Measurements from ENCODE around the gene MRPL32.

DNA sequence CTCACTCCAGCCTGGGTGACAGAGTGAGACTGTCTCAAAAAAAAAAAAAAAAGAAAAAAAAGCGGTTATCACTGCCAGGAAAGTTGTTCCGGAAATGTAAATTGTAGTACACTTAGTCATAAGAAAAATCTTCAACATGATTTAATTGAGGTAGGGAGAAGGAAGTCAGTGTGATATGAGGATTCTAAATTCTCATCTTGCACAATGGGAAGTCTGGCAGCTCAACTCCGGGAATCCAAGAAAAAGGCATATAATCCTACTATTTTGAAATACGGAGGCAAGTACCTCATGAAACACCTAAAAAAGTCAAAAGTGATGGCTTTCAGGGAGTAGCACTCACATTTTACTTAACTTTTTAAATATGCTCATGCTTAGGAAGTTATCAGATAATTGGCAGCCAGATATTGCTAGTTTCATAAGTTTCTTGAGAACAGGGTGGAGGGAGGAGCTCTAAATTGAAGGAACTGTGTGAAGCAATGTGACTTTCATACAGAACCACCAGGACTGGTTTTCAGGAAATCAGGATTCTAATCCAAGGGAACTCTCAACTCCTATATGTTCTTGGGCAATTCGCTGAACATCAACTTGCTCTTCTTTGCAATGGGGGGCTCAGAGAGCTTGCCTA lies 17.6 kb upstream of the MRPL32 start:
- TF ChIP-seq POLR2A (IDR thresholded peaks at IDR 0.05), result no peak
- TF ChIP-seq, protein P1, sequence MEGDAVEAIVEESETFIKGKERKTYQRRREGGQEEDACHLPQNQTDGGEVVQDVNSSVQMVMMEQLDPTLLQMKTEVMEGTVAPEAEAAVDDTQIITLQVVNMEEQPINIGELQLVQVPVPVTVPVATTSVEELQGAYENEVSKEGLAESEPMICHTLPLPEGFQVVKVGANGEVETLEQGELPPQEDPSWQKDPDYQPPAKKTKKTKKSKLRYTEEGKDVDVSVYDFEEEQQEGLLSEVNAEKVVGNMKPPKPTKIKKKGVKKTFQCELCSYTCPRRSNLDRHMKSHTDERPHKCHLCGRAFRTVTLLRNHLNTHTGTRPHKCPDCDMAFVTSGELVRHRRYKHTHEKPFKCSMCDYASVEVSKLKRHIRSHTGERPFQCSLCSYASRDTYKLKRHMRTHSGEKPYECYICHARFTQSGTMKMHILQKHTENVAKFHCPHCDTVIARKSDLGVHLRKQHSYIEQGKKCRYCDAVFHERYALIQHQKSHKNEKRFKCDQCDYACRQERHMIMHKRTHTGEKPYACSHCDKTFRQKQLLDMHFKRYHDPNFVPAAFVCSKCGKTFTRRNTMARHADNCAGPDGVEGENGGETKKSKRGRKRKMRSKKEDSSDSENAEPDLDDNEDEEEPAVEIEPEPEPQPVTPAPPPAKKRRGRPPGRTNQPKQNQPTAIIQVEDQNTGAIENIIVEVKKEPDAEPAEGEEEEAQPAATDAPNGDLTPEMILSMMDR (IDR thresholded peaks at IDR 0.05), result no peak

Measured in sigmoid colon (tissue), 3 donors.